SW480 (cell line): ENCODE measurements around the gene ST6GALNAC5.

Source experiments
- DNase-seq: peaks from one replicate; pipeline ENCODE4 v3.0.0-alpha.2; 2016; ENCODE audit warnings: low spot score

Gene ST6GALNAC5

DNA sequence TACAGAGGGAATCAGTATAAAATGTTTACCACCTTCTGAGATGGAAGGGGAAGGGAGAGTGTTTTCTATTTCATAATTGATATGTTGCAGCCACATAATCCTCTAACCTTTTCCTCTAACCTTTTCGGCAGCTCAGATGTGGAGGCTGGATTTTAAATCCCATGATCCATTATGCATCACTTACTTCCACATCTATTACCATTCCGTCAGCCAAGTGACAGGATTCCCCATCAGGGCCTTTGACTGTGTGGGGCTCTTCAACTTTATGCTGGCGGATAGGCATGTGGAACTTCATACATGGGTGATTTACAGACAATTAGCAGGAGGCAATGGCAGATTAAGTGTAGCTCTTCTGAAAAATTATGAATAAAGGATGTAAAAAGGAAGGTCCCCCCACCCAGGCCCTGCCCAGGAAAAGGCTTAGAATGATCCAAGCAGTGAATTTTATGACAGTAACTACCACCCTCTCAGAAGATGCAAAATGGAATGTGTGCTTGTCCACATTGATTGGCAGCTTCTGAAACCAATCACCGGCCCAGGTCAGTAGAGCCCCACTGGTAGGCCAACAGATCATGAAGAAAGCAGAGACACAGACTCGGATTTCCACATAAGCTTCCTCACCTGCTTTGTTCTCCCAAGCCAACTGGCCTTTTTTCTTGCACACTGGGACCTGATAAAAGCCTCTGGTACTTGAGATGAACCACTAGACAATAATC lies 147.0 kb downstream of the ST6GALNAC5 start:
- DNase-seq, result no peak

DNA sequence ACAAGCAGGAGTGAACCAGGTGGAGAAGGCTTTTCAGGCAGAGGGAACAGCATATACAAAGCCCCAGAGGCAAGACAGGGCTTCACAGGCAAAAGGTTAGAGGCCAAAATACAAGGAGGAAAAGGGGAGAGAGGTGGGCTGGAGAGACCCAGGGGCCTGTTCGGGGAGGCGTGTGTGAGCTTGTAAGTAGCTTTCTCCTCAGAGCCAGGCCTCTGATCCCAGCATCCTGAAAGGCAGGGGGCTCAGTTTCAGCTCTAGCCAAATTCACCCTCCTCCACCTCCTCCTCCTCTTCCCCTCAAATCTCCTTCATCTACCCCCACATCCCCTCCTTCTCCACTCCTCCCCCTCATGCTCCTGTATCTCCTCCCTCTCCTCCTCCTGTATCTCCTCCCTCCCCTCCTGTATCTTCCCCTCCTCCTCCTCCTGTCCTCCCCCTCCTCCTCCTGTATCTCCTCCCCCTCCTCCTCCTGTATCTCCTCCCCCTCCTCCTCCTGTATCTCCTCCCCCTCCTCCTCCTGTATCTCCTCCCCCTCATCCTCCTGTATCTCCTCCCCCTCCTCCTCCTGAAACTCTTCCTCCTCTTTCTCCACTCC lies 148.6 kb downstream of the ST6GALNAC5 start:
- DNase-seq, result peak; percentile 9

DNA sequence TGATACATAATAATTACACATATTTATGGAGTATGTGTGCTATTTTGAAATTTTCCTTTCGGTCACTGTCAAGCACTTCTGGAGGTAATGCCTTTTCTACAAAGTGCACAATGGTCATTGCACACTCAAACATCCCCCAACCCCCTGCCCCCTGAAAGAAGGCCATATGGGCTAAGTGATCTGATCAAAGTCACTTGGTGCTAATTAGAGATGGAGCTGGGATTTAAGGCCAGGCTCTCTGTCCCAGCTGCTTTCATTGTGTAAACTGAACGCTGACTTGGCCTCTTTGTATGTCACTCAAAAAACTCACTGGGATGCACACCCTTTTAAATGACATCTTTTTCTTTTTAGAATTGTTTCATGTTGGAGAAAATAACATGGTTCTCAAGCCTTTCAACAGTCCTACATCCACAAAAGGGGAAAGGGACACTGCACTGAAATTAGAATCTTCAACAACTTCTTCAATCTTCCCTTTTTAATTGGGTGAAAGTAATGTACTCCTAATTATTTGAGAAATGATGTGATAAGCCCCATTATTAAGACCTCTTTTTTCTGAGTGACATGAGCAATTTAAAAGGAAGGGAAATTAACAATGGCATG lies 149.2 kb downstream of the ST6GALNAC5 start:
- no peak for DNase-seq

DNA sequence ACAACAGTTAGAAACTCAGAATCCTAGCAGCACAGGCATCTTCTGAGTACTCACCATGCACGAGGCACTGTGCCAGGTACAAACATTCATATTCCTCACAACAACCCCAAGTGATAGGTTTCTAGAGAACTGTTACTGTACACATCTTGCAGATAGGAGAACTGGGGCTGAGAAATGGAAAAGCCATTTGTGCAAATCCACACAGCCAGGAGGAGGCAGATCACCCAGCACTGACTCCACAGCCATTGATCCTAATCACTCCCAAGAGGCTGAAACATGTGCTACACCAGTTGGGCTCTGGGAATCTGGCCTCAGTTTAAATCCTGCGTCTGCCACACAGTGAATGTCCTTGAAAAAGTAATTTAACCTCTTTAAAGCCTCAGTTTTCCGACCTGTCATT lies 151.0 kb downstream of the ST6GALNAC5 start:
- no peak for DNase-seq

DNA sequence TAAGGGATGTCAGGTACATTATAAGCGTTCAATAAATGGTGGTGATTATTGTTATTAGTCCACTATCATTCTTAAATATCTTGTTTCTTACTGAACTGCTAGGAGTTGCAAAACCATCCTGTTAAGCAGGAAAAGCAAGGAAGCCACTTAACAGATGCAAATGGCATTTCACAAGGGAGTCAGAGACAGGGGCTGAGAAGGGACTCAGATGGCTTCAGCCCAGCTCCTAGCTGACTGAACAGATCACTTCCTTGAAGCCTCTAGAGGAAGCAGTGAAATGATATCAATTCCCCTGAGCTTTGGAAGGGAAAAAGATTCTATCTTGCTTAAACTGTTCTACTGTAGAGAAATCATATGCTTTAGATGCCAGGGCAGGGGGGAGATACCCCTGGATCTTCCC lies 151.5 kb downstream of the ST6GALNAC5 start:
- DNase-seq, result no peak

DNA sequence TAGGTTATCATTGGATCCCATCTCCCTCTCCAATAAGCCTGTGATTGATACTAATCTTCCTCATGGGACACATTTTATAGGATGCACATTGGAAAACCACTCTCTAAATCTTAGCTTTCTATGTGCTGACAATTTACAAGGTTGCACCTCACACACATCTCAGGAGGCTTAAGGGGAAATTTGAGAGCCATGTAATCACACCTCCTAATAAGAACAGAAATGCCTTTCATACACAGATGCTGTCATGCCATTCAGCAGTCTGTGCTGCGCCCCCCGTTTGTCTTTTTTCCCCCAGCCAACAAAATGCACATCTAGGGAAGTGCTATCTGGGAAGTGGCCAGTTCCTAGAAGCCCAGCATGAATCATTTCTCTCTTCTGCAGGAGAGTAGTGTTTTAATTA lies 154.5 kb downstream of the ST6GALNAC5 start:
- DNase-seq, result no peak

DNA sequence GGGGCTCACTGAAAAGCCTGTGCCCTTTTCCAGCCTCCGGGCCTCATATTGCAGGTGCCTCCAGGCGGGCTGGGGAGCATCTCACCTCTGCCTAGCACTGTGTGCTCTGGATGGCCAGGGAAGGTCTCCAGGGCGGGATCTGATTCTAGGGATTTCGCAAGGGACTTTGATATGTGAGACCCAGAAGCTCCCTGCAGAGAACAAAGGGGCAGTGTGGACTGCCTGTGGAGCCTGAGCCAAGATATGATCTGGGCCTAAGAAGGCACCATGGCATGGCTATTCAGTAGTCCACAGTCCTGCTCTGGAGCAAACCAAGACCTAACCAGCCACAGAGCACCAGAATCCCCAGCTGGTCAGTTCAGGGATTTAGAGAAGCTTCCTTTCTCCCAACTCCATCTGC lies 157.2 kb downstream of the ST6GALNAC5 start:
- DNase-seq, result peak; percentile 18

DNA sequence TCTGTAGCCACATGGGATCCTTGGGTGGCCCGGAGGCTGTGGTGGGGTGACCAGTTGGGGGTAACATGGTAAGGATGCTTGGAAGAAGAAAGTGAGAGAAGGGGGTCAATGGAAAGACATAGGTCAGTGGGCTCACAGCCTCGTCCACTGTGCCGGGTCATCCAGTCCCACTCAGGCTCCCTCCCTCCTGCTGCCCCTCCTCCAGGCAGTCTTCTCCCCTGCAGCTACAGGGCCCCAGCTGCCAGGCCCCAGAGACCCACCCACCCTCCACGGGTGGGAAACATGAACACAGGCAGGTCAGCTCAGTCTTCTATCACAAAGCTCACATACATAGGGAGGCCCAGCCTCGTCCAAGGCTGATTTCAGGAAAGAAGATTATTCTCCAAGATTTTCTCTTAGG lies 158.3 kb downstream of the ST6GALNAC5 start:
- no peak for DNase-seq

DNA sequence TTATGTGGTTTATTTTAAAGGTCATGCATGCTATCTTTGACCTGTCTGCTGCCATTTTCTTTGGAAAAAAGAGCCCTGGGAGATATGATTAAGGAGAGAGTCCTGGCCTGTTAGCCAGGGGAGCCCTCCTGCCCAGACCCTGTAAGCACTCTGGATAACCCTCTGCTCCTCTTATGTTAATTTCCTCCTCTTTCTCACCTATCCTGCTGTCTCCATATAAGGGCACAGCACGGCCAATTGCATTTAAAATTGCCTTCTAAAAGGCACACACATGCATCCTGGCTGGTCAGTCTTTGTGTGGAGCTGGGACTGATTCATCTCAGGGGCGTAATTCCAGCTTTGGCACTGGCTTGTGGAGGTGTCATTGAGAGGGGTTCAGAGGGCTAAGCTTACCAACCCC lies 158.9 kb downstream of the ST6GALNAC5 start:
- no peak for DNase-seq

DNA sequence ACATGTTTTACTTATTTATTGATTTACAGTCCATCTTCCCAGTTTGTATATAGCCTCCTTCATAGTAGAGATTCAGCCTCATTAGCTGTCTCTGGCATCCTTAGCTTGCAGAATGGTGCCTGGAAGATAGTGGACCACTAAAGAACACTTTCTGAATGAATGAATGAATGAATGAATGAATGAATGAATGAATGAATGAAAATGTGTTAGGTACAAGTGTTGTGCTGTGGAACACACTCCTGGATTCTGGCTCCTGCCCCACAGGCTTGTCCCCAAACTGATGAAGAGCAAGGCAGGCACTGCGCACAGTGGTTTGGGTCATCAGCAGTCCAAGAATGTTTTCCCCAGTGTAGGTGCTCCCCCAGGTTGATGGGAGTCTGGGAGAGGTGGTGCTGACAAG lies 159.4 kb downstream of the ST6GALNAC5 start:
- DNase-seq, result no peak

DNA sequence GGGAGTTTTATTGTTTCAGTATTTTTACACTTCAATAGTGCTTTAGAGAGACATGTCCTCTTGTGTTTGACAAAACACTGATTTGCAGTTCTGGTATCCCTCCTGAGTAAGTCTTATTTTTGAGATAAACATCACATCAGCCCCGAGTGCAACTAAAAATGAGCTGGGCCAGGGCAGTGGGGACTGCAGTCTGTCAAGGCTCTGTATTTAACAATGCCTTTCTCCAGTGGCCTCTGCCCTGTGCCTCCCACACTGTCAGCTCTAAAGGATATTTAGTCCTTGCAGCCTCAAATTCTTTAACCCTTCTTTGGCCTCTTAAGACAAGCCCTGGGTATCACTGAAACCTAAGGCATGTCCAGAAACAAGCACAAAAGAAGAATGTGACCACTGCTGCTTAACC lies 160.6 kb downstream of the ST6GALNAC5 start:
- DNase-seq, result no peak

DNA sequence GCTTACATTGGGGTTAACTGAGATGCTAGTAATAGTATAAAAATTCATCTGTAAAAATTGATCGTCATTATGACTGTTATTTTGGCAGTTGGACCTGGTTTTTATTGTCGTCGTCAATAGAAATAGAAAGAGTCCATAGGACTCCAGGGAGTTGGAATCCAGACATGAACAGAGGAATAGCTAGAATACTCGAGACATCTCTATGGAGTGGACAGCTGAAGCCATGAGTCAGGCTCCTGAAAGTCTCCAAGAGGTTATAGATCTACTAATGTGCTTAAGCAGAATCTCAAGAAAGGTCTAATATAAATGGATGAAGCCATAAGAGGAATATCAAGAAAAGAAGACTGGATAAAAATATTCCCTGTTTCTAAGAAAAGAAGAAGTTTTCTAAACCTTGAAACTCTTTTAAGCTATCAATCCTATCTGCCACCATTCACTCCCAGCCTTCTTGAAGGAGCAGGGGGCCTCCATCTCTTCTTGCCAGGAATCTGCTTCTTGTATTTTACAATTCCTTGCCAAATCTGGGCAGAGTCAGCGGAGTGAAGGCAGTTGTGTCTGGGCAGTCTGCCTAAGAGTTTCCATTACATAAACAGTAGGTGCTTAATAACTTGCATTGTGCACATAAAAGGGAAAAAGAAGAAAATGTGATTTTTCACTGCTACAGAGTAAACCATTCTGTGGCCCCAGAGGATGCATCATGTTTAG lies 163.3 kb downstream of the ST6GALNAC5 start:
- DNase-seq, result no peak

DNA sequence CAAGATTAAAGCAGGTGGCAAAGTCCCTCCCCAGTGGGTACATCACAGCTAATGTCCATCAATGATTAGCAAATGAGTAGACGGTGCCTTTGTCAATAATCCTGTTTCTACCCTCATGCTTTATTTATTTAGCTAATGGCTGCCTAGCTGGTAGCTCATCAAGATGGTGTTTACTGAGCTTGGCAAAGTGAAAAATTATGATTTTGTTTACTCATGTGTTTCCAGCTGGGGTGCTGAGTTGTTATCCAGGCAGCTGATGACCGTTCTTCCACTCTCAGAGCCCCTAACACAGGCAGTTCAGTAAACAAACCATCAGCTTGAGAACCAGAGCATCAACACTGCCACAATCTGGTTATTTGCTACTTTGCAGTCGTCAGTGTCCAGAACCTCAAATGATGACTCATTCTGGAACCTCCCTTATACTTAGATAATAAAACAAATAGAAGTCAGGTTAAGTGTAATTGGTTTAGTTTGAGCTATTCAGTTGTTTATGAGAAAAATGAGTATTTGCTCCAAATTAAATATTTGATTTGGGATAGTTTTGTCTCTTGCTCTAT lies 163.9 kb downstream of the ST6GALNAC5 start:
- DNase-seq, result peak; percentile 60

DNA sequence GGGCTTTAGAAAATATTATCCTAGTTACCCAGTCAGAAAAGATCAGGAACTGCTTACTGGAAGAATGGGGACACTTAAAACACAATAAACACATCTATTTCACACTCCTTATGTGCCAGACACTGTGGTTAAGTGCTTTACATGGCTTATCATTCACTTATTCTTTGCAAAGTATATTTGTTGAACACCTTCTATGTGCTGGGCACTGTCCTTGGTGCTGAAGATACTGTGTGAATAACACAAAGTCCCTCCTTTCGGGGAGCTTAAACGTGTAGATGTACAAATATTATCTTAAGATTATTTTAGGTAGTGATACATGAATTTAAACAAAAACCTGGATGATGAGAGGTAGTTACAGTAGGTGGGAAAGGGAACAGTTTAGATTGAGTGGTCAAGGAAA lies 169.3 kb downstream of the ST6GALNAC5 start:
- no peak for DNase-seq

DNA sequence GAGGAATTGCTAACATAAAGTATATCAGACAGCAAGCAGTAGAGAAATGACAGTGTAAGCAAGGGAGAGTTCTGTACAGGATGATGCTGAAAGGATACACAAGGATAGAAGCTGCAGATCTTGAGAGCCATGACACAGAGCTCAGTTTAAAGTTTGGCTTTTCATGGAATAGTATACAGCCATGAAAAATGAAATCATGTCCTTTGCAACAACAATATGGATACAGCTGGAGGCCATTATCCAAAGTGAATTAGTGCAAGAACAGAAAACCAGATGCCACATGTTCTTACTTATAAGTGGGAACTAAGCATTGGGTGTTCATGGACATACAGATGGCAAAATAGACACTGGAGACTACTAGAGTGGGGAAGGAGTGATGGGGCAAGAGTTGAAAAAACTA lies 169.8 kb downstream of the ST6GALNAC5 start:
- no peak for DNase-seq

DNA sequence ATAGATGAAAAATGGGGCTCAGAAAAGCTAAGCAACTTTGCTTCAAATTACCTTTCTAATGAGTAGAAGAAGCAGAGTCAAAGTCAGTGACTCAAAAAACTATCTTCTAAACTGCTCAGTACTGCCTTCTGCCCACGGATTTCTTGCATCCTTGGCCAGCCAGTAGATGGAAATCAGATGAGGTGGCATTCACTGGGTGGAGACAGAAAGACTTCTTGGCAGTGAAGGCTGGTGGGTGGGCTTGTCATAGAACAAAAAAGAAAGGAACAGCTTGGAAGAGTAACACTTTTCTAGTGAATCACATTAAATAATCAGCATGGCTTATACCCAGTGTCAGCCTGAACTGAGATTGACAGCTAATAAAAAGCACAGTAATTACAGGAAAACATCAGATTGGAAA lies 170.7 kb downstream of the ST6GALNAC5 start:
- DNase-seq, result no peak

DNA sequence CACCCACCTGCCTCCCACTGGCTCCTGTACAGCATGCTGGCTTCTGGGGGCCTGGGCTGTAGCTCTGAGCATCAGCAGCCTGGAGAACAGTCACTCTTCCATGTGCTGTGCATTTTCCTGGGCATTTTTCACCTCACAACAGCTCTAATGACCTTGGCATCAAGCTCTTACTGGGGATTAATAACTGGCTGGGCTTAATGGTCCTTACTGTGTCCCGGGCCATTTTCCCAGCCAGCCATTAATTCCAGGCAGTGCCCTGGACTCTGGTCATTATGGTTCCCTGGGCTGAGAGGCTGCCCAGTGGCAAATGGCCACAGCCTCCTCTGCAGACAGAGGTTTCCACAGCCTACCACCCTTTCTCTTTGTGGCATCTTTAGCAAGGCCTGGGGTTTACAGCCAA lies 171.8 kb downstream of the ST6GALNAC5 start:
- DNase-seq, result no peak

DNA sequence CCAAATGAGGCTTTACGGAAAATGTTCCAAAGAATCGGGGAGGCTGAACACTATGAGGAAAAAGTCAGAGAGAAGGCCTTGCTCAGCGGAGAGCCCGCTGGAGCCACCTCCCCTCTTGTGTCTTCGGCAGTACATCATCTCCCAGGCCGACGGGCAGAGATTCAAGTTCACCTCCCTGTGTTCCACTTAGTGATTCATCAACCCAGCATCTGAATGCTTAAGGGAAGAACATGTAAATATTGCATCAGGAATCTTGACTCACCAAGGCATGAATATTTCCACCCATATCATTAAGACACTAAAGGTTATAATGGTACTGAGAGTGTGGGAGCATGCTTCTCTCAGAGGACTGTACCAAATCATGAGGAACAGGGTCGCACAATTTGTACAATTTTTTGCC lies 172.5 kb downstream of the ST6GALNAC5 start:
- DNase-seq, result peak; percentile 14

DNA sequence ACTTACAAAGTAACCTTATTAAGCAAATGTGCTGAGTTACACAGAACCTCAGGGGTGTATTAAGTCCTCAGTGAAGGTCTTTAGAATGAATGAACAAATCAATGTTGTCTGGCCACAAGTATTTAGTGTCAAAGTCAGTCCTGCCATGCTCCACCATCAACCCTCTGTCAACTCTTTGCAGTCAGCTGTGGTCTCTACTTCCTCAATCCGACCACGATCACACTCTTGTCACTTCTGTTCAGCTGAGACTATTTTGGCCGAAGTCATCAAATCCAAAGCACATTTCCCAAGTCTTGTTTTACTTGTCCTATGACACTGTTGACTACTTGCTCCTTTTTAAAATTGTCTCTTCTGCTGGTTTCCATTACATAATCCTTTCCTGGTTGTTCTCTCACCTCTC lies 173.5 kb downstream of the ST6GALNAC5 start:
- no peak for DNase-seq

DNA sequence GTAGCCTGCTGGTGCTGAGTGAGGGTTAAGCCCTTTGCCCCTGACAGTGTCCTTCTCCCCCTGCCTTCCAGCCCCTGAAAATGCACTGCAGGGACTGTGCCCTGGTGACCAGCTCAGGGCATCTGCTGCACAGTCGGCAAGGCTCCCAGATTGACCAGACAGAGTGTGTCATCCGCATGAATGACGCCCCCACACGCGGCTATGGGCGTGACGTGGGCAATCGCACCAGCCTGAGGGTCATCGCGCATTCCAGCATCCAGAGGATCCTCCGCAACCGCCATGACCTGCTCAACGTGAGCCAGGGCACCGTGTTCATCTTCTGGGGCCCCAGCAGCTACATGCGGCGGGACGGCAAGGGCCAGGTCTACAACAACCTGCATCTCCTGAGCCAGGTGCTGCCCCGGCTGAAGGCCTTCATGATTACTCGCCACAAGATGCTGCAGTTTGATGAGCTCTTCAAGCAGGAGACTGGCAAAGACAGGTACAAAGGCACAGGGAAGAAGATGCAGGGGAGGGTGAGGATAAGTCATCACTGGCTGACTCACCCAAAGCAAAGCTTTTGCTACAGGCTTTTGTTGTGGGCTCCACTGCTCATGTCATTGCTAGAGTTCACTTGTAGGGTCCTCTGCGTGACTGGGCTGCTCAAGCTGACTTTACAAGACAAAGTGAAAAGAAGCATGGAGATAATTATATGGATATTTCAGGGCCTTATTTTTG lies 177.0 kb downstream of the ST6GALNAC5 start:
- no peak for DNase-seq

DNA sequence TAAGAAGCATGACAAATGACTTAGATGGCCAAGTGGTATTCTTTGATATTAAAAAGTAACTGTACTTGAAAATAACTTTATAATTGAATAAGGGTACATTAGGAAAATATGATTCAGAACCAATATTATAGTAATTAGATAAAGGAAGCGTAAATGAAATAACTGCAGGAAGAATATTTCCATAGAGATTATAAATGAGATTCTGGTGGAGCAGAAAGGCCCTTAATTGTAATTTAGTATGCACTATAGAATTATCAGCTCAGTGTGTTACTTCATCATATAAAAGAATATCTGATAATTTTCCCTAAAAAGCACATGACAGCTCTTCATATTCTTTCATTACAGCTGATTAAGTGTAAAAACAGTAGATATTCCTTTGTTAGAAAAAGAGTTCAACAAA lies 180.3 kb downstream of the ST6GALNAC5 start:
- no peak for DNase-seq

DNA sequence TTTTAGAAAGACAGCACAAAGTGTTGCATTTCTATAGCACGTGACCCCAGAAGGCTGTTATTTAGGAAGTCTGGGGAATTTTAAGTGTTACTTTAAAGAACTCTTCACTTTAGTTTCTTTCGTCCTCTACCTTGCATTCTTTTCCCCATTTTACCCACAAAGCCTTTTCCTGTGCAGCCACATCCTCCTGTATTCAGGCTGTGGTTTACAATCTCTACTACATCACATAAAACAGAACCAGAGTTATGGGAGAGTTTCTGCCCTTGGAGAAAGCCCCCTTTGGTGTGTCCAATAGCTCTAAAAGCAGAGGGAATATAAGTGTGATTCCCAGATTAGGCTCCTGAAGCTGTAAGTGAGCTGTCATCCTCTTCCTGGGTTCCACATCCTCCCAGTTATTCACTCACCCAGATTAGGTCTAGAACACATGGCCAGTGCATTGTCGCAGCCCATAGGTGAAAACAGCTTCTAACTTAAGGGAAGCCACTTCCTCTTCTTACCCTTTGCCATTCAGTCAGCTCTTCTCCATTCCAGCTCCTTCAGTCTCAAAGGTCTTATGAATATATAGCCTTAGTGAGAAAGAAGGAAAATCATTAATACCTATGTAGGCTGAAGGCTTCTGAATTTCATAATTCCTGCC lies 180.8 kb downstream of the ST6GALNAC5 start:
- no peak for DNase-seq
